Breast epithelium (tissue), 4 donors: ENCODE measurements around the gene EHMT1. TPM values are rescaled to one million over a fixed set of nuclear protein-coding genes. Genes with fewer than 3 reads are reported as not detected.

Experiments used
- DNase-seq, 2 donors: peaks; one replicate each; pipeline ENCODE4 v3.0.0-alpha.2; 2019; ENCODE audit warnings: low spot score in 2 of 2
- H3K27ac ChIP-seq, 2 donors: fragments of 200-600 bp; sonication (generic) in 1 of 2; one replicate each; pipeline ENCODE4 v1.5.1; 2016 to 2019; ENCODE audit warnings: mild to moderate bottlenecking in 1 of 2
- H3K27me3 ChIP-seq, 2 donors: fragments of 200-600 bp; sonication (generic) in 1 of 2; one replicate each; pipeline versions ENCODE4 v1.5.1 to v1.6.0; 2017 to 2019; ENCODE audit warnings: control low read depth in 1 of 2, mild to moderate bottlenecking in 1 of 2
- H3K36me3 ChIP-seq: fragments of 200-600 bp; one replicate; pipeline ENCODE4 v1.5.1; 2019
- H3K4me1 ChIP-seq, 2 donors: fragments of 200-600 bp; sonication (generic); one replicate each; pipeline ENCODE4 v1.5.1; 2016 to 2019; ENCODE audit warnings: control low read depth in 1 of 2
- H3K4me3 ChIP-seq, 3 donors: fragments of 200-600 bp; sonication (generic); 1 replicate in 2 of 3; 2 replicates in 1 of 3; pipeline ENCODE4 v1.5.1; 2016 to 2019; ENCODE audit warnings: mild to moderate bottlenecking in 3 of 3, moderate library complexity in 2 of 3
- H3K9me3 ChIP-seq, 2 donors: fragments of 200-600 bp; sonication (generic) in 1 of 2; one replicate each; pipeline ENCODE4 v1.5.1; 2016 to 2019; ENCODE audit warnings: control low read depth in 1 of 2
- CTCF ChIP-seq, 3 donors: fragments of 450-650 bp; IDR thresholded peaks; one replicate each; pipeline ENCODE4 v1.5.1; 2016 to 2017; ENCODE audit warnings: antibody characterized with exemption in 3 of 3, mild to moderate bottlenecking in 3 of 3, moderate library complexity in 3 of 3
- POLR2A ChIP-seq: fragments of 450-650 bp; IDR thresholded peaks from one replicate; pipeline ENCODE4 v1.6.1; 2016; ENCODE audit warnings: antibody characterized with exemption, mild to moderate bottlenecking, moderate library complexity
- POLR2AphosphoS5 ChIP-seq, 3 donors: sonication (generic); formaldehyde crosslinking; IDR thresholded peaks; one replicate each; pipeline ENCODE4 v1.6.1; 2017; ENCODE audit warnings: antibody characterized with exemption in 3 of 3
- intact Hi-C: fragments of 100-400 bp; cut with DNase I; formaldehyde crosslinking; loops from one replicate; pipeline ENCODE4 v1.15.1; 2023; ENCODE audit warnings: low total_unique reads
- total RNA-seq, 3 donors: library from RNA; depleted of rRNA; stranded (reverse); fragments of >200 nt; gene quantifications; one replicate each; pipeline ENCODE4 v1.1.0, GENCODE V29; 2016

EHMT1 gene
- total RNA-seq, 3 donors from 2014 or later = 63.7 to 113 (median 91.2) TPM

- TF ChIP-seq POLR2AphosphoS5 (IDR thresholded peaks at IDR 0.05) (no peak), POLR2A (no peak), CTCF (IDR thresholded peaks at IDR 0.05) (no peak)
Measured at GRCh38 chr9:137865581-137866145, 246.9 kb downstream of the EHMT1 start.

GRCh38 chr9:137866226-137867141 lies 247.7 kb downstream of the EHMT1 start:
- no peak overlapping the region for H3K27ac ChIP-seq
- no peaks in the 10 kb centered on the region for H3K4me1 ChIP-seq
- TF ChIP-seq POLR2AphosphoS5 (IDR thresholded peaks at IDR 0.05) = no peak
- no peak for TF ChIP-seq POLR2A
- no peak for TF ChIP-seq CTCF (IDR thresholded peaks at IDR 0.05)
- H3K4me3 ChIP-seq = no peak overlapping the region
- H3K9me3 ChIP-seq = peaks cover 0 to 14% of the 10 kb centered on the region in 2 donors
- no peaks in the 10 kb centered on the region for H3K36me3 ChIP-seq
- intact Hi-C loops = no loop called here
- no peak for DNase-seq
- peaks cover 0 to 5% of the 10 kb centered on the region in 2 donors for H3K27me3 ChIP-seq

More at GRCh38 chr9:137865581-137866145, 246.9 kb downstream of the EHMT1 start:
- no peaks in the 10 kb centered on the region for H3K36me3 ChIP-seq
- H3K27me3 ChIP-seq = peaks cover 0 to 5% of the 10 kb centered on the region in 2 donors
- H3K4me1 ChIP-seq = no peaks in the 10 kb centered on the region
- H3K9me3 ChIP-seq = peaks cover 3 to 17% of the 10 kb centered on the region in 2 donors
- intact Hi-C loops = no loop called here
- DNase-seq = no peak
- H3K4me3 ChIP-seq = no peak overlapping the region
- no peak overlapping the region for H3K27ac ChIP-seq

GRCh38 chr9:137870432-137870831 lies 251.6 kb downstream of the EHMT1 start:
- no peak for DNase-seq
- intact Hi-C loops = no loop called here
- Histone ChIP-seq H3K9me3 (peaks cover 0 to 14% of the 10 kb centered on the region in 2 donors), H3K27me3 (peaks cover 0 to 17% of the 10 kb centered on the region in 2 donors), H3K4me1 (no peaks in the 10 kb centered on the region), H3K36me3 (no peaks in the 10 kb centered on the region), H3K4me3 (no peak overlapping the region), H3K27ac (no peak overlapping the region)
- TF ChIP-seq POLR2A (no peak), POLR2AphosphoS5 (IDR thresholded peaks at IDR 0.05) (no peak)

GRCh38 chr9:137872296-137872695 lies 253.5 kb downstream of the EHMT1 start:
- H3K27me3 ChIP-seq = peaks cover 0 to 30% of the 10 kb centered on the region in 2 donors
- DNase-seq = no peak
- no peak for TF ChIP-seq POLR2AphosphoS5 (IDR thresholded peaks at IDR 0.05)
- no peak for TF ChIP-seq POLR2A
- no peak for TF ChIP-seq CTCF (IDR thresholded peaks at IDR 0.05)
- H3K27ac ChIP-seq = no peak overlapping the region
- intact Hi-C loops = no loop called here
- peaks cover 0 to 14% of the 10 kb centered on the region in 2 donors for H3K9me3 ChIP-seq
- no peaks in the 10 kb centered on the region for H3K4me1 ChIP-seq
- no peaks in the 10 kb centered on the region for H3K36me3 ChIP-seq
- H3K4me3 ChIP-seq = no peak overlapping the region

GRCh38 chr9:137873408-137873807 lies 254.6 kb downstream of the EHMT1 start:
- peaks cover 0 to 1% of the 10 kb centered on the region in 2 donors for H3K4me1 ChIP-seq

More at GRCh38 chr9:137873408-137873807, 254.6 kb downstream of the EHMT1 start:
- Histone ChIP-seq H3K27ac (no peak overlapping the region), H3K4me3 (no peak overlapping the region), H3K36me3 (no peaks in the 10 kb centered on the region), H3K27me3 (peaks cover 0 to 36% of the 10 kb centered on the region in 2 donors), H3K9me3 (peaks cover 0 to 13% of the 10 kb centered on the region in 2 donors)
- TF ChIP-seq POLR2AphosphoS5 (IDR thresholded peaks at IDR 0.05) (no peak), POLR2A (no peak), CTCF (IDR thresholded peaks at IDR 0.05) (no peak)
- DNase-seq = no peak
- intact Hi-C loops = no loop called here
